ENCODE measurements around the gene CD300E. TPM values are rescaled to one million over a fixed set of nuclear protein-coding genes. Genes with fewer than 3 reads are reported as not detected.

Gene CD300E
- total and polyA plus RNA-seq, 2 of the 4 experiments (the other 2 are of a cell fraction), result not detected

GRCh38 chr17:74599448-74599939 lies 24.0 kb downstream of the CD300E start:
- Histone ChIP-seq H3K27ac (ENCODE audit: insufficient read depth, low read length) (no peak overlapping the region), H2AFZ (replicated peaks; ENCODE audit: low read length, poor library complexity) (no peak overlapping the region), H4K5ac (ENCODE audit: low read depth, low read length) (no peak overlapping the region), H3K18ac (ENCODE audit: low read depth, low read length) (no peak overlapping the region), H2BK15ac (ENCODE audit: low read depth, low read length) (no peak overlapping the region), H3K4ac (ENCODE audit: low read depth, low read length) (no peak overlapping the region), H3K27me3 (ENCODE audit: control insufficient read depth, insufficient read depth, low read length) (no peaks in the 10 kb centered on the region), H2BK120ac (ENCODE audit: low read depth, low read length) (no peak overlapping the region), H2BK20ac (ENCODE audit: low read depth, low read length) (no peak overlapping the region), H3K9me3 (ENCODE audit: control insufficient read depth, insufficient read depth, low read length) (peaks cover 3% of the 10 kb centered on the region; the same call in 1 of the 2 replicates), H2AK9ac (replicated peaks; ENCODE audit: low read depth, low read length, poor library complexity) (no peak overlapping the region), H3K9me1 (ENCODE audit: insufficient read depth, low read length) (no peaks in the 10 kb centered on the region), H3K36me3 (ENCODE audit: control insufficient read depth, insufficient read depth, low read length) (no peaks in the 10 kb centered on the region), H3K79me1 (ENCODE audit: low read depth in 1 of 2, low read length in 2 of 2) (no peaks in the 10 kb centered on the region), H2BK5ac (ENCODE audit: low read depth, low read length, poor library complexity, severe bottlenecking) (no peak overlapping the region), H3K4me1 (ENCODE audit: control insufficient read depth, insufficient read depth, low read length) (no peaks in the 10 kb centered on the region), H3K14ac (replicated peaks; ENCODE audit: low read depth, low read length) (no peak overlapping the region), H3K23ac (ENCODE audit: low read depth, low read length) (no peak overlapping the region), H3K56ac (ENCODE audit: extremely low read depth, insufficient read depth, low read length) (no peak overlapping the region), H4K8ac (ENCODE audit: low read depth in 2 of 2, low read length in 2 of 2) (no peak overlapping the region), H4K20me1 (ENCODE audit: insufficient read depth, low read length) (no peaks in the 10 kb centered on the region), H3K4me2 (ENCODE audit: low read depth, low read length) (no peak overlapping the region), H2AK5ac (ENCODE audit: low read depth, low read length) (no peak overlapping the region), H3K9ac (ENCODE audit: low read depth, low read length) (no peak overlapping the region), H3K4me3 (ENCODE audit: insufficient read depth, low read depth, low read length) (no peak overlapping the region), H4K91ac (ENCODE audit: insufficient read depth, low read depth, low read length) (no peak overlapping the region)
- WGBS, 2 experiments (ENCODE audit: extremely low coverage in 2 of 2, insufficient read length in 1 of 2), result 42% methylated on average over 3 of the region's 10 CpGs; no CpG with 5 or more reads in 1 of the 2 experiments
- in situ Hi-C loops (cut with MboI; ENCODE audit: low sequenced_read_pairs) (no loop called here), dilution Hi-C loops (cut with HindIII; ENCODE audit: low sequenced_read_pairs, unreplicated experiment) (no loop called here), intact Hi-C loops (cut with micrococcal nuclease) (no loop called here)
- no peak for DNase-seq
- POLR2A ChIA-PET (ENCODE audit: unreplicated experiment), result no interaction called here
- no peak for TF ChIP-seq CEBPB (IDR thresholded peaks at IDR 0.05; ENCODE audit: low read depth, low read length)
- TF ChIP-seq CHD1 (IDR thresholded peaks at IDR 0.05; ENCODE audit: low read depth, low read length), result no peak
- no peak for TF ChIP-seq SMC3 (IDR thresholded peaks at IDR 0.05; ENCODE audit: low read depth, low read length)
- TF ChIP-seq CTCF (conservative IDR thresholded peaks at IDR 0.05; ENCODE audit: low read depth, low read length), result no peak
- no peak for TF ChIP-seq RCOR1 (IDR thresholded peaks at IDR 0.05; ENCODE audit: insufficient replicate concordance, low read length)
- TF ChIP-seq MAFK (IDR thresholded peaks at IDR 0.05; ENCODE audit: low read depth, low read length), result no peak
- no peak for TF ChIP-seq POLR2A (IDR thresholded peaks at IDR 0.05; ENCODE audit: low read depth, low read length)
- TF ChIP-seq FOS (IDR thresholded peaks at IDR 0.05; ENCODE audit: low read depth, low read length), result no peak
- TF ChIP-seq BHLHE40 (IDR thresholded peaks at IDR 0.05; ENCODE audit: low read depth, low read length), result no peak
- TF ChIP-seq USF2 (IDR thresholded peaks at IDR 0.05; ENCODE audit: low read depth, low read length), result no peak
- no peak for TF ChIP-seq ELK1 (IDR thresholded peaks at IDR 0.05; ENCODE audit: borderline replicate concordance, low read depth, low read length)
- no peak for TF ChIP-seq RFX5 (IDR thresholded peaks at IDR 0.05; ENCODE audit: low read depth, low read length)
- no peak for TF ChIP-seq MXI1 (IDR thresholded peaks at IDR 0.05; ENCODE audit: borderline replicate concordance, low read depth, low read length)
- TF ChIP-seq RAD21 (IDR thresholded peaks at IDR 0.05; ENCODE audit: low read length), result no peak
- TF ChIP-seq MAZ (IDR thresholded peaks at IDR 0.05; ENCODE audit: borderline replicate concordance, low read depth, low read length), result no peak
- no peak for TF ChIP-seq NFE2L2 (IDR thresholded peaks at IDR 0.05; ENCODE audit: low read depth, low read length)
- CTCF ChIA-PET, result no interaction called here
- ATAC-seq (ENCODE audit: low read depth), result no peak
- no TSS peak for BruUV-seq (replicated peaks)
